ENCODE measurements around the gene FLT3LG. TPM values are rescaled to one million over a fixed set of nuclear protein-coding genes. Genes with fewer than 3 reads are reported as not detected.
A peak's percentile ranks its signal among the peaks of the same experiment; 100 is the strongest.

The FLT3LG gene
- total RNA-seq, 1 experiment from 2014 or later: 1.0 TPM

DNA sequence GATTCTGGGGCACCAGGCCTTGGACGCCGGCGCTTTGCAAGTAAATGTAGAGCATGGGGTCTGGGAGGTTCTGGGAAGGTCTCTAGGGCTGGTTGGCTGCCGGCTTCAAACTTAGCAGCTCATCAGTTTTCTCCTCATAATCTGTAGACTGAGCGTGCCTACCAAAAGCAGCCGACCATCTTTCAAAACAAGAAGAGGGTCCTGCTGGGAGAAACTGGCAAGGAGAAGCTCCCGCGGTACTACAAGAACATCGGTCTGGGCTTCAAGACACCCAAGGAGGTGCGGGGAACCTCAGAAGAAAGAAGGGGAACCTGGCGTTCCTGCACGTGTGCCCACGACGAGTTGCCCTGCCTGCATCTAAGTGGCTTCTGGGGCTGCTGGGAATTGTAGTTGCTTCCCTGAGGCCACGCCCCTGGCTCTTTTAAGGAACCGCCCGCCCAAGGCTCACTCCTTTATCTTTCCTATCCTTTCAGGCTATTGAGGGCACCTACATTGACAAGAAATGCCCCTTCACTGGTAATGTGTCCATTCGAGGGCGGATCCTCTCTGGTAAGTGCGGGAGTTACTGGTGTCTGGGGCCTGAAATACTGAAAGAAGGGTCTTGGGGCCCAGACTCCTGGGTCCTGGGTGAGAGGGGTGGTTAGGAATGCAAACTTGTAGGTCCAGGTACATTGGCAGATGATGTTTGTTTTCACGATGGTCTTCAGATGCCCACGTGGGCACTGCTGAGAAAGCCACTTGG is 23.2 kb downstream of the FLT3LG start:
- Histone ChIP-seq H3K4me3 (peak overlapping the region; percentile 81), H3K27ac (peak overlapping the region; percentile 75; the same call in 1 of the 2 replicates), H3K9me3 (replicated peaks) (no peaks in the 10 kb centered on the region), H3K27me3 (no peaks in the 10 kb centered on the region), H3K4me1 (peaks cover 7% of the 10 kb centered on the region; the same call in 1 of the 2 replicates), H3K36me3 (peaks cover 36% of the 10 kb centered on the region)
- peak in 1 of 2 experiments; percentile 54 for DNase-seq

DNA sequence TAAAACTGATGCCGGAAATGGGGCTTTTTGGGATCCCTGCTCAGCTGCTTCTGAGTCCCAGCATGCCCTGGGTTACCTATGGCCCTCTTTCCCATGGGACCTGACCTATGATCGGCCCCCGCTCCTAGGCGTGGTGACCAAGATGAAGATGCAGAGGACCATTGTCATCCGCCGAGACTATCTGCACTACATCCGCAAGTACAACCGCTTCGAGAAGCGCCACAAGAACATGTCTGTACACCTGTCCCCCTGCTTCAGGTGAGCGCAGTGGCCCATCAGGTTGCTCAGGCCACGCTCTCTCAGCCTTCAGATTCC is 23.7 kb downstream of the FLT3LG start:
- Histone ChIP-seq H3K36me3 (peaks cover 30% of the 10 kb centered on the region), H3K4me3 (peak overlapping the region; percentile 81), H3K9me3 (replicated peaks) (no peaks in the 10 kb centered on the region), H3K27me3 (no peaks in the 10 kb centered on the region), H3K4me1 (peaks cover 7% of the 10 kb centered on the region; the same call in 1 of the 2 replicates), H3K27ac (no peak overlapping the region)
- no peak for DNase-seq

DNA sequence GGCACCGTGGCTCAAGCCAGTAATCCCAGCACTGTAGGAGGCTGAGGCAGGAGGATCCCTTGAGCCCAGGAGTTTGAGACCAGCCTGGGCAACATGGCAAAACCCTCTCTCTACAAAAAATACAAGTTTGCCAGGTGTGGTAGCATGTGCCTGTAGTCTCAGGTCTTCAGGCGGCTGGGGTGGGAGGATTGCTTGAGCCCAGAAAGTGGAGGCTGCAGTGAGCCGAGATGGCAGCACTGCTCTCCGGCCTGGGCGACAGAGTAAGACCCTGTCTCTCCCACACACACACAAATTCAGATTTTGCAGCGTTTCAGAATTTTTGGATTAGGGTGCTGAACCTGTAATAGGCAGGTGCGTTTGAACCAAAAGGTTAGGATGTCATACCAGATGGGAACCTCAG is 24.5 kb downstream of the FLT3LG start:
- H3K27ac ChIP-seq: no peak overlapping the region
- no peaks in the 10 kb centered on the region for H3K9me3 ChIP-seq (replicated peaks)
- peaks cover 9% of the 10 kb centered on the region for H3K4me1 ChIP-seq
- H3K27me3 ChIP-seq: no peaks in the 10 kb centered on the region
- peaks cover 23% of the 10 kb centered on the region for H3K36me3 ChIP-seq
- no peak for DNase-seq
- H3K4me3 ChIP-seq: no peak overlapping the region

DNA sequence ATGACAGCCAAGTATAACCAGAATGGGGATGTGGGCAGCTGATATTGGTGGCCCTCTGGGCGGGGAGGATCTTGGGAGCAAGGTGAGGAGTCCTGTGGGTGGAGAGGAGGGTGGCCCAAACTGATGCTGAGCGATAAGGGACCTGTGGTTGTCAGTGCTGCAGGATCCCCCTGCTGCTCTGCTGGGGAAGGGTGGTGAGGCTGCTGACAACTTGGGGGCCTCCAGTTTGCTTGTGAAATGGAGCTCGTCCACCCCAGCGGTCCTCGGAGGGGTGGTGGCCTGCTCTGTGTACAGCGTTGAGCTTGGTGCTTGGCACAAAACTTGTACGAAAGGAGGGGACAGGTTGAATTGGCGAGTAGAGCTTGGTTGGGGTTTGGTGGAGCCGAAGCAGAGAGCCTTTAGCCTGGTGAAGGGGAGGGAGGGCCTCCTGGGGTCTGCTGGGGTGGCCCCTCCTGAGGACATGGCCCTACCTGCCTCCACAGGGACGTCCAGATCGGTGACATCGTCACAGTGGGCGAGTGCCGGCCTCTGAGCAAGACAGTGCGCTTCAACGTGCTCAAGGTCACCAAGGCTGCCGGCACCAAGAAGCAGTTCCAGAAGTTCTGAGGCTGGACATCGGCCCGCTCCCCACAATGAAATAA is 25.1 kb downstream of the FLT3LG start:
- DNase-seq: no peak
- Histone ChIP-seq H3K27ac (no peak overlapping the region), H3K36me3 (peaks cover 22% of the 10 kb centered on the region), H3K4me3 (no peak overlapping the region), H3K4me1 (peaks cover 14% of the 10 kb centered on the region), H3K27me3 (no peaks in the 10 kb centered on the region), H3K9me3 (replicated peaks) (no peaks in the 10 kb centered on the region)

DNA sequence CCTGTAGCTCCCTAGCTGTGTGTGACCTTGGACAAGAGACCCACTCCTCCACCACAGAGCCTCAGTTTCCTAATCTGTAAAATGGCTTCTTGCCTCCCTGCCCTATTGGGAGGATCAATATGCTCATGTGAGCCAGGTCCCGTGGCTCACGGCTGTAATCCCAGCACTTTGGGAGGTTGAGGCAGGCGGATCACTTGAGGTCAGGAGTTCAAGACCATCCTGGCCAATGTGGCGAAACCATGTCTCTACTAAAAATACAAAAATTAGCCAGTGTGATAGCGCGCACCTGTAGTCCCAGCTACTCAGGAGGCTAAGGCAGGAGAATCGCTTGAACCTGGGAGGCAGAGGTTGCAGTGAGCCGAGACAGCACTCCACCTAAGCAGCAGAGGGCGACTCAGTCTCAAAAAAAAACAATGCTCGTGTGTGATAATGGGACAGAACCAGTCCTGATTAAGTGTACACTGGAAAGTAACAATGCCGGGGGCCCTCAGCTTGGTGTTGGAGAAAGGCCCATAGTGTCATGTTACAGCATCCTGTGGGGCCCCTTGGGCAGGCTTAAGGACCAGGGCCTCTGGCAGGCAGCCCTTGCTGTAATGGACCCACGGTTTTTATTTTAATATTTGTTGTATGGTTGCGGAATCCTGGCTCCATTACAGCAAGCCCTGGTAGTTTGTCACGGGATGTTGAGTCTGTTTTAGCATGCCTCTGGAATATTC is 29.0 kb downstream of the FLT3LG start:
- DNase-seq: peak; percentile 89 to 94
- H3K4me1 ChIP-seq: peaks cover 11% of the 10 kb centered on the region
- 0 out of 2 replicates have a peak overlapping the region, but pooled peaks have one; percentile 4 for H3K27ac ChIP-seq
- peaks cover 13% of the 10 kb centered on the region for H3K36me3 ChIP-seq
- H3K9me3 ChIP-seq (replicated peaks): no peaks in the 10 kb centered on the region
- H3K4me3 ChIP-seq: no peak overlapping the region
- no peaks in the 10 kb centered on the region for H3K27me3 ChIP-seq

DNA sequence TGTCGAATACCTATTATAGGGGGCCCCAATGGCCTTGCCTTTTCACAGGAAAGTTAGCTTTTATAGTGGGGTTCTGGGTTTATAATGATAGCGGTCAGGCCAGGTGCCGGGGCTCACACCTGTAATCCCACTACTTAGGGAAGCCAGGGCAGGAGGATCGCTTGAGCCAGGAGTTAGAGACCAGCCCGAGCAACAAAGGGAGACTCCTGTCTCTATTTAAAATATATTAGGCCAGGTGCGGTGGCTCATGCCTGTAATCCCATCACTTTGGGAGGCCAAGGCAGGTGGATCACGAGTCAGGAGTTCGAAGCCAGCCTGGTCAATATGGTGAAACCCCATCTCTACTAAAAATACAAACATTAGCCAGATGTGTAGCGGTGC is 29.6 kb downstream of the FLT3LG start:
- 0 out of 2 replicates have a peak overlapping the region, but pooled peaks have one; percentile 4 for H3K27ac ChIP-seq

DNA sequence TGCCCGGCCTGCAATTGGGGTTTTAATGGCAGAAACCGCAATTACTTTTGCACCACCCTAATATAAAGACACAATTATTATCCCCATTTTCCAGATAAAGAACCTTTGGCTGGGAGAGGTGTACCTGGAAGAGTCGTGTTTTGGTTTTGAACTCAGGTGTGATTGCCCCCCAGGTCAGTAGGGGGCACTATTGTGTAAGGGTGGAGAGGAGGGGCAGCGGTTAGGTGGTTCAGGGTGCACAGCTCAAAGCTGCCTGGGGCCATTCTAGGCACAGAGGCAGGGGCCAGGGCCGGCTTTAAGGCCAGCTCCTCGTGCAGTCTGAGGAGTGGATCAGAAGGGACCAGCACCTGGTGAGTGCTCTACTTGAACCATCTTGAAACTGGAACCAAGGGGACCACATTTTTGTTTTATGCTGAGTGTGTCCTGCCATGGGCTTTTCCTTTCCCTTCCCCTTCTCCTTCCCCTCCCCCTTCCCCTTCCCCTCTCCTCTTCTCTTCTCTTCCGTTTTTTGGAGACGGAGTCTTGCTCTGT is 32.6 kb downstream of the FLT3LG start:
- DNase-seq: peak; percentile 78 to 87
- peaks cover 6% of the 10 kb centered on the region for H3K4me1 ChIP-seq
- no peak overlapping the region for H3K27ac ChIP-seq
- no peaks in the 10 kb centered on the region for H3K27me3 ChIP-seq
- no peak overlapping the region for H3K4me3 ChIP-seq
- H3K36me3 ChIP-seq: no peaks in the 10 kb centered on the region
- H3K9me3 ChIP-seq (replicated peaks): no peaks in the 10 kb centered on the region

More for the DNA sequence above, 29.6 kb downstream of the FLT3LG start:
- DNase-seq: no peak
- H3K36me3 ChIP-seq: peaks cover 8% of the 10 kb centered on the region
- H3K4me3 ChIP-seq: no peak overlapping the region
- H3K9me3 ChIP-seq (replicated peaks): no peaks in the 10 kb centered on the region
- no peaks in the 10 kb centered on the region for H3K27me3 ChIP-seq
- H3K4me1 ChIP-seq: peaks cover 6% of the 10 kb centered on the region

DNA sequence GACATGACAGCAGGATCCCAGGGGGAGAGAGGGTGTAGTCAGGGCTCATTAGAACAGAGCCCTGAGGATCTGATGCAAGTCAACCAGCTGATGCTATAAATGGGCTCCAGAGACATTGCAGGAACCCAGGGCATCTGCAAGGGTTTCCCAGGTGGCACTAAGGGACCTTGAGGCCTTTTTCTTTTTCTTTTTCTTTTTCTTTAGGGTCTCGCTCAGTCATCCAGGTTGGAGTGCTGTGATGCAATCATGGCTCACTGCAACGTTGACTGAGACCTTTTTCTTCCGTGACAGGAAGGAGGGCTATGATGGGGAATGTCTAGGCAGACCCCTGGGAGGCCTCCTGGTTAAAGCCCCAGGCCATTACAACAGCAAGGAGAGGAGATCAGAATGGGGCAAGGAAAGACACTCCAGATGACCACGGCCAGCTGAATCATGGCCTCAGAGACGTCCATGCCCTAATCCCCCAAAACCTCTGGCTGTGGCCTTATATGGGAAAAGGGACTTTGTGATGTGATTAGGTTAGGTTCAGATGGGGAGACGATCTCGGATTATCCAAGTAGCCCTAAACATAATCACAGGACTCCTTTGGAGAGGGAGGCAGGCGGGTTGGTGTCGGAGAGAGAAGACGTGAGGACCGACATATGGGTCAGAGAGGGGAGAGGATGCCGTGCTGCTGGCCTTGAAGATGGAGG is 33.9 kb downstream of the FLT3LG start:
- no peak overlapping the region for H3K4me3 ChIP-seq
- H3K4me1 ChIP-seq: peaks cover 6% of the 10 kb centered on the region
- no peaks in the 10 kb centered on the region for H3K36me3 ChIP-seq
- H3K27me3 ChIP-seq: no peaks in the 10 kb centered on the region
- H3K9me3 ChIP-seq (replicated peaks): no peaks in the 10 kb centered on the region
- peak in 1 of 2 experiments; percentile 23 for DNase-seq
- H3K27ac ChIP-seq: no peak overlapping the region

DNA sequence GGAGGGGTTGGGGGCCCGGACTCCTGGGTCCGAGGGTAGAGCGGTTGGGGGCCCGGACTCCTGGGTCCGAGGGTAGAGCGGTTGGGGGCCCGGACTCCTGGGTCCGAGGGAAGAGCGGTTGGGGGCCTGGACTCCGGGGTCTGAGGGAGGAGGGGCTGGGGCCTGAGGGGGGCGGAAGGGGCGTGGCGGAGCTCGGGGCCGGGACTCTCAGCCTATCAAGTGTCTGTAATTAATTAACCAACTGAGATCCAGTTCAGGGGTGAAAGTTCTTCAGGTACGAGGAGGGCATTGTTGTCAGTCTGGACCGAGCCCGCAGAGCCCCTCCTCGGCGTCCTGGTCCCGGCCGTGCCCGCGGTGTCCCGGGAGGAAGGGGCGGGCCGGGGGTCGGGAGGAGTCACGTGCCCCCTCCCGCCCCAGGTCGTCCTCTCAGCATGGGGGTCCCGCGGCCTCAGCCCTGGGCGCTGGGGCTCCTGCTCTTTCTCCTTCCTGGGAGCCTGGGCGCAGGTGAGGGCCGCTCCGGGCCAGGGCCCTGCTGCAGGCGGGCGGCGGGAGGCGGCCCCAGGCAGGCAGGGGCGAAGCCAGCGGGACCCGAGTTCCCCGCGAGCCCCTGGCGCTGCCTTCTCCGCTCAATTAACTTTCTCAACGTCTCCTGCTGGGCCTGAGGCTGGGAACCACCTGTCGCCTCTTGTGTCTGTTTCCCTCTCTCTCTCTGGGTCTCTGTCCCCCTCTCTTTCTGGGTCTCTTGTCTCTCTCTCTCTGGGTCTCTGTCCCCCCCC is 39.1 kb downstream of the FLT3LG start:
- Histone ChIP-seq H3K27ac (peak overlapping the region; percentile 83), H3K27me3 (no peaks in the 10 kb centered on the region), H3K4me3 (peak overlapping the region; percentile 89), H3K9me3 (replicated peaks) (no peaks in the 10 kb centered on the region), H3K36me3 (no peaks in the 10 kb centered on the region), H3K4me1 (no peaks in the 10 kb centered on the region)
- DNase-seq: peak; percentile 71 to 80

DNA sequence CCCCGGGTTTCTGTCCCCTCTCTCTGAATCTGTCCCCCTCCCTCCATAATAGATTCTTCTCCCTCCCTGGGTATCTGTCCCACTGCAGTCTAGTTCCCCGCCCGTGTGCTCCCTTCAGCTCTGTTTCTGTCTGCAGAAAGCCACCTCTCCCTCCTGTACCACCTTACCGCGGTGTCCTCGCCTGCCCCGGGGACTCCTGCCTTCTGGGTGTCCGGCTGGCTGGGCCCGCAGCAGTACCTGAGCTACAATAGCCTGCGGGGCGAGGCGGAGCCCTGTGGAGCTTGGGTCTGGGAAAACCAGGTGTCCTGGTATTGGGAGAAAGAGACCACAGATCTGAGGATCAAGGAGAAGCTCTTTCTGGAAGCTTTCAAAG is 39.7 kb downstream of the FLT3LG start:
- peak overlapping the region; percentile 83 for H3K27ac ChIP-seq
- no peak for DNase-seq
- no peaks in the 10 kb centered on the region for H3K4me1 ChIP-seq
- no peaks in the 10 kb centered on the region for H3K36me3 ChIP-seq
- H3K9me3 ChIP-seq (replicated peaks): no peaks in the 10 kb centered on the region
- no peaks in the 10 kb centered on the region for H3K27me3 ChIP-seq
- peak overlapping the region; percentile 89 for H3K4me3 ChIP-seq

DNA sequence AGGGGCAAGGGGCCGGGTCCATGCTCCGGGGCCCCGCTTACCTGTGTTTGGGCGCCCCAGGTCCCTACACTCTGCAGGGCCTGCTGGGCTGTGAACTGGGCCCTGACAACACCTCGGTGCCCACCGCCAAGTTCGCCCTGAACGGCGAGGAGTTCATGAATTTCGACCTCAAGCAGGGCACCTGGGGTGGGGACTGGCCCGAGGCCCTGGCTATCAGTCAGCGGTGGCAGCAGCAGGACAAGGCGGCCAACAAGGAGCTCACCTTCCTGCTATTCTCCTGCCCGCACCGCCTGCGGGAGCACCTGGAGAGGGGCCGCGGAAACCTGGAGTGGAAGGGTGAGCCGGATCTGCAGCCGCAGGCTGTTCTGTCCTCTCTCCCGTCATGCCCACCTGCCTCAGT is 40.1 kb downstream of the FLT3LG start:
- no peaks in the 10 kb centered on the region for H3K9me3 ChIP-seq (replicated peaks)
- peak overlapping the region; percentile 83; the same call in 1 of the 2 replicates for H3K27ac ChIP-seq
- DNase-seq: no peak
- H3K27me3 ChIP-seq: no peaks in the 10 kb centered on the region
- no peaks in the 10 kb centered on the region for H3K4me1 ChIP-seq
- no peak overlapping the region; the same call in 1 of the 2 replicates for H3K4me3 ChIP-seq
- no peaks in the 10 kb centered on the region; the same call in 1 of the 2 replicates for H3K36me3 ChIP-seq

DNA sequence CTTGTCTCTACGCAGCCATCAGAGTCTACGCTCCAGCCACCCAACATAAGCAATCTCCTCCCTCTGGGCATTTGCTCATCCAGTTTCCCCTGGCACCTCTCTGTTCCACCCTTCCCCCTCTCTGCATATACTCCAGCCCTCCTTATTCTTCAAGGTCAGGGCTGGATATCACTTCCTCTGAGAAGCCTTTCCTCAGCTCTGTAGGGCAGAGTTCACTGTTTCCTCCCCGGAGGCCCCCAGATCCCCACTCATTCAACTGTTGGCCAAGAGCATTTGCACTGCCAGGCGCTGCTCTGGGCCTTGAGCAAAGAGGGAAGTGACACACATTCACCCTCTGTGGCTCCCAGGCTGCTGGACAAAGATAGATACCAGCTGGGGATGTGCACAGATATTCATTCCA is 41.8 kb downstream of the FLT3LG start:
- no peak for DNase-seq
- Histone ChIP-seq H3K4me1 (no peaks in the 10 kb centered on the region), H3K36me3 (no peaks in the 10 kb centered on the region; the same call in 1 of the 2 replicates), H3K9me3 (replicated peaks) (no peaks in the 10 kb centered on the region), H3K27me3 (no peaks in the 10 kb centered on the region), H3K27ac (no peak overlapping the region), H3K4me3 (no peak overlapping the region)

DNA sequence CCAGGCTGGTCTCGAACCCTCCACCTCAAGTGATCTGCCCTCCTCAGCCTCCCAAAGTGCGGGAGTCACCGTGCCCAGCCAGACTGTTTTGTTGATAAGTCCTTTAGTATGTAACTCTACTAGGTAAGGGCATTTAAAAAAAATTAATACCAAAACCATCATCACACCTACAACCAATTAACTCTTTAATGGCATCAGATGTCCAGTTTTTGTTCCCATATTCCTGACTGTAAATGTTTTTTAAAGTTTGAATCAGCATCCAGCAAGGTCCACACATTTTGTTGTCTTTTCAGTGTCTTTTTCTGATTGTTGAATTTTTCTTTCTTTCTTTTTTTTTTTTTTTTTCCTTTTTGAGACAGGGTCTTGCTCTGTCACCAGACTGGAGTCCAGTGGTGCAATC is 44.0 kb downstream of the FLT3LG start:
- no peak overlapping the region for H3K4me3 ChIP-seq

More for the DNA sequence above, 44.0 kb downstream of the FLT3LG start:
- Histone ChIP-seq H3K36me3 (no peaks in the 10 kb centered on the region; the same call in 1 of the 2 replicates), H3K27me3 (no peaks in the 10 kb centered on the region), H3K4me1 (no peaks in the 10 kb centered on the region), H3K27ac (no peak overlapping the region), H3K9me3 (replicated peaks) (no peaks in the 10 kb centered on the region)
- DNase-seq: no peak

Measured in SJCRH30 (cell line).